NCI-H774 (cell line): ENCODE measurements around the gene TULP1.

Experiments used
- DNase-seq: peaks from one replicate; lab custom pipeline; 2025; lab: John Stamatoyannopoulos, UW

The TULP1 gene

DNA sequence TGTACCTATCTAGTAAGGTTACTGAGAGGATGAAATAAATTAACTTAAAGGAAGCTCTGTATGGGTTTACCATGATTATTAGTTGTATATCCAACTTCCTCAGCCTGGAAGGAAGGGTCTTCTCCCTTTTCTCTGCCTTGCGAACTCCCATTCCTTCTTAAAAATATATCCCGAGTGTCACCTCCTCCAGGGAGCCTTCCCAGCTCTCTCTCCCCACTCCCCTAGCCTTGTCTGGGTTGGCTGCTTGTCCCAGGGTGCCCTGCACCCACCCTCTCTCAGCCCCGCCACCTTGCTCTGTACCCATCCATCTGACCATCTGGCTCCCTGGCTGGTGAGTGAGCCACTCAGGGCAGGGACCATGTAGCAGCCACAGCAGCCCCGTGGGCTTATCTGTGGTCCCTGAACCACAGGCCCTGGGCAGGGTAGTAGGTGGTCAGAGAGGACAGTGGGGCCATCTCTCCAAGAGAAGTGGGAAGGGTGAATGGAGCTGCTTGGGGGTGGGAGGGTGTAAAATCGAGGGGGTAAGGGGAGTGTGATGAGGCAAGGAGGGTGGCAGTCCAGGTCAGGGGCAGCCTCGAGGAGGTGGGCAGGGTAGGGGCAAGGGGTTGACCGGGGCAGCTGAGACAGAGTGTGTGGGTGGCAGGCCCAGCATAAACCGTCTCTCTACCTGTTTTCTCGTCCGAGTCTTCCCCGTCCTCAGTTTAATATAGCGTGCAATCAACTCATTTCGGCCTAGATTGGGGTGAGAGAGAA is 28.6 kb downstream of the TULP1 start:
- no peak for DNase-seq

DNA sequence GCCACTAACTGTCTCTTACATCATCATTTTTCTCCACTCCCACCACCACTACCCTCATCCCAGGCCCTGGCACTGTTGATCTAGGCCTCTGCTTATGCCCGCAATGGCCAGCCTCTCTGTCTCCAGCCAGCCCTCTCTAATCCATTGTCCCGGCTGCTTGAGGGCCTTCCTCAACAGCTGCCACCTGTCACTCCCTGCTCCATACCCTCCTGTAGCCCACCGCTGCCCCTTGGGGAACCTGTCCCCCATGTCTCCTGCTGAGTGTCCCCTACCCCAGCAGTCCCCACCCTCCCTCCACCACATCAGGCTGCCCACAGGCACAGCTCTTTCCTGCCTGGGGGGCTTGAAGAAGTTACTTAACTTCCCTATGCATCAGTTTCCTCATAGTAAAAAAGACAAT is 29.2 kb downstream of the TULP1 start:
- DNase-seq: no peak

- no peak for DNase-seq
Measured at GRCh38 chr6:35483062-35483461, 29.6 kb downstream of the TULP1 start.

GRCh38 chr6:35481226-35481625 is 31.5 kb downstream of the TULP1 start:
- no peak for DNase-seq

GRCh38 chr6:35480176-35480575 is 32.5 kb downstream of the TULP1 start:
- DNase-seq: no peak

DNA sequence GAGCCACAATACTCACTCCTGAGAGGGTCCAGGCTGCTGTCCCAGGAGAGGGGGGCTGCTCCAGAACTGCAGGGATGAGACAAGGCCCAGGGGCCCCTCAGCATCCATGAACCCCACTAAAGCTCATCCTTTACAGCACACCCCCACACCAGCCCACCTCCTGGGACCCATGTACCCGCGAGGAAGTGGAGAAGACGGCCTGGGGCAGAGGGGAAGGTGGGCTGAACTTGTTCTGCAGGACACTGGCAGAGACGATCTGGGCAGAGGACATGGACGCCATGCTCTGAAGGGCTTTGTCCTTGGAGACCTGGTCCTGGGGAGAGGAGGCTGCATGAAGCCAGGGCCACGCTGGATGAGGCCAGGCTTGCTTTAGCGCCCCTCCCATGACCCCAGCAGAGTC is 34.4 kb downstream of the TULP1 start:
- DNase-seq: no peak

GRCh38 chr6:35477551-35478179 is 35.0 kb downstream of the TULP1 start:
- no peak for DNase-seq

DNA sequence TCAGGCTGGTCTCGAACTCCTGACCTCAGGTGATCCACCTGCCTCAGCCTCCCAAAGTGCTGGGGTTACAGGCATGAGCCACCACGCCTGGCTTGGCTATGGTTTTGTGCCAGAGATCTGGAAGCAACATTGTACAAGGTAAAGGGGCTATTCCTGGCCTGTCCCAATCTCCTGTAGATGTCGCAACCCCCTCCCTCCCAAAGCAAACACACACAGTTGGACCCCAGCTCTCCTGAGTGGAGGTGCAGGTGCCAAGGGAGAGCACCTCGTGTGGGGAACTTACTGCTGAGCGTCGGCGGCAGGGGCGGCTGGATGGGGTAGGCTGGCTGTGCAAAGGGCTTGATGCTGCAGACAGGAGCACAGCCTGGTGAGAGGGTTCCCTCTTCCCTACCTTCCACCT is 35.7 kb downstream of the TULP1 start:
- no peak for DNase-seq

DNA sequence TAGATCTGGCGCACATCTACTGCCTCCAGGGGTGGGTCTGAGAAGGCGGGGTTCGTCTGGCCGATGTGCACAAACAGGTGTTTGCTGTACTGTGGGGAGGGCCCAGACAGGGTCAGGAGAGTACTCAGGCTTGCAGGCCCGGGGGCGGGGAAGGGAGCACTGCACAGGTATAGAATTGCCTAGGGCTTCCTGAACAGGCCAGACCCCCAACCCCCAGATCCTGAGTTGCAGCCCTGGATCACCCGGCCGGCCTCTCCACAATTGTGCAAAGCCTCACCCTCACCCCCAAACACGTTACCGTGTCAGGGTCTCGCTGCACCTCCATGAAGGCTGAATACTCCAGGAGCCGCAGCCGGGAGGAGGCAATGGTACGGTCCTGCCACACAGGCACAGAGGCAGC is 36.7 kb downstream of the TULP1 start:
- no peak for DNase-seq

- DNase-seq: no peak
Measured at GRCh38 chr6:35475573-35475972, 37.1 kb downstream of the TULP1 start.

GRCh38 chr6:35474942-35475570 is 37.6 kb downstream of the TULP1 start:
- DNase-seq: no peak

- DNase-seq: no peak
Measured at GRCh38 chr6:35474131-35474941, 38.4 kb downstream of the TULP1 start.

DNA sequence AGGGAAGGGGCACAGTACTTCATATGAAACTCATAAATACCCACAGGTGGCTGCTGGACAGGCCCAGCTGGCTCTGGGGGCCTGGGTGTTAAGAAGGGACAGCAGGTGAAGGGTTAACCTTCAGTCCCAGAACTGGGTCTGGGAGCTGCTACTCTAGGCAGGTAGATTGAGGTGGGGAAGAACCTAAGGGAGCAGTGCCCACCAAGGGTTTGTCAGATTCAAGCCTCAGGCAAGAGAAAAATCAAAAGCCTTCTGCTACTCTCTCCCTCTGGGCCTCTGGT is 38.9 kb downstream of the TULP1 start:
- DNase-seq: no peak

GRCh38 chr6:35473075-35473849 is 39.4 kb downstream of the TULP1 start:
- DNase-seq: no peak

DNA sequence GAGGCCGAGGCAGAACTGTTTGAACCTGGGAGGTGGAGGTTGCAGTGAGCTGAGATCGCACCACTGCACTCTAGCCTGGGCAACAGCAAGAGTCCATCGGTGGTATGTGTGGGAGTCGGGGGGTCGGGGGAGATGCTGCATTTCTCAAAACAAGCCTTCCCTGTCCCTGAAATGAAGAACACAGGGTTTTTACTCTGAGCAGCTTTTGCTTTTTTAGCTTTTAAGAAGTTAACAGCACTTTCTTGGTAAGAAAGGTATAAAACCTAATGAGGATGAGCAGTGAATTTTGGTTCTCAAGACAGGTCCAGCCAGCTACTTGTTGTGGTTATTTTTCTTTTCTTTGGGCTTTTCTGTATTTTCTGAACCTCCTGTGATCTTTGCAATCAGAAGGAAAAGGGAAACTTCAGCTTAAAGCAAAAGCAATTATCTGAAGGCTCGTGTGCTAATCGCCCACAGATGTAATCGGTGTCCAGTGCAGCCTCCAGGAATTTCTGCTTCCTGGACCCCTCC is 40.8 kb downstream of the TULP1 start:
- DNase-seq: no peak

GRCh38 chr6:35470663-35471120 is 42.0 kb downstream of the TULP1 start:
- DNase-seq: no peak

- DNase-seq: no peak
Measured at GRCh38 chr6:35469751-35470662, 42.7 kb downstream of the TULP1 start.

DNA sequence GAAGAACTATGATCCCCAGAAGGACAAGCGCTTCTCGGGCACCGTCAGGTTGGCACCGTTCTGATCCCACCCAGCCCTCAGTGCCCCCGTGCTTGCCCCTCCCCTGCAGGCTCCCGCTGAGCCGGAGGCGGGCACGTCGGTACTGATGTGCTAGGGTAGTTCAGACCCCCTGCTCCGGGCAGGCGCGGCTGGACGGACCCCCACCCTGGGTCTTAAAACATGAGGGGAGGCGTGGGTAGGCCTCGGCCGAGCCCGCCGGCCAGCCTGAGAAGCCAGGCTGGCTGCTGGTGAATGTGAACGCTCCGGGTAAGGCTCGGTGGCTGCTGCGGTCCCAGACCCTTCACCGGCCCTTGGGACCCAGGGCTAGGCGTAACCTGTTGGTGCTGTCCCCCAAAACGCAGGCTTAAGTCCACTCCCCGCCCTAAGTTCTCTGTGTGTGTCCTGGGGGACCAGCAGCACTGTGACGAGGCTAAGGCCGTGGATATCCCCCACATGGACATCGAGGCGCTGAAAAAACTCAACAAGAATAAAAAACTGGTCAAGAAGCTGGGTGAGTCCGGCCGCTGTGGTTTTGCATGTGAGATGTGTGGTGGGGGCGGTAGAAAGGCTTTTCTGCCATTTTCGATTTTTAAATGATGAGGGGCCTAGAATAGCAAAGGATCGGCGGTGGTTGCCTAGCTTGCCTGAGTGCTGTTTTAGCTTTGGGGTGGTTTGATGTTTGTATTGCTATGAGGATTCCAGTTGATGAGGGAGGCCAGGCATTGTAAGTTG is 43.5 kb downstream of the TULP1 start:
- no peak for DNase-seq

DNA sequence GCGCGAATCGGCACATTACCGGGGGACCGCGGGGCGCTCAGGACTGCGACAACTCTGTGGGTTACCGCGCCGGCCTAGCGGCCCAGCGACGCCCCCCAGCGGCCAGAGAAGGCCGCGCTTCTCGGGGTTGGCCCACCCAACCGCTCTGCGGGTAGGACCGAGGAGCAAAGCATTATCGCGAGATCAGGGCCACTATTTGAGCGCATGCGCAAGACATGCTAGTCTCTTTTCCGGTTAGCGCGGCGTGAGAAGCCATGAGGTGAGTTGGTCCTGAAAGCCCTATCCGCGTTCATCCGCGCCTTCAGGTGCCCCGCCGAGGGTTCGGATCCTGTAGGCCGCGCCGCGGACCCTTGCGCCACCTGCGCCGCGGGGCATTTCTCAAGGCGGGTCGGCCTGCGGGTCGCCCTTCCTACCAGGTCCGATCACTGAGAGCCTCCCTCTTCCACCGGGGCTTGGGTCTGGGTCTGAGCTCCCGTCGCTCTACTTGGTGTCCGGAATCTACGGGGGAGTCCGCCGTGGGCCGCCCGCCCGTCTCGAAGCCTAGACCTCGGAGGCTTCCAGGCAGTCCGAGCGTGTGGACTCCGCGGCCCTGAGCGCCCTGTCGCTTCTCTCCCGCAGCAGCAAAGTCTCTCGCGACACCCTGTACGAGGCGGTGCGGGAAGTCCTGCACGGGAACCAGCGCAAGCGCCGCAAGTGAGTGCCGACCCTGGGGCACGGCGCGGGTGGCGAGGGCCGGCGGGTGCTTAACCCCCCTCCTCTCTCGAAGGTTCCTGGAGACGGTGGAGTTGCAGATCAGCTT is 44.3 kb downstream of the TULP1 start, which contains the start of gene RPL10A:
TSS of gene RPL10A (plus strand) at position 221 of the 799 bp plus-strand sequence. CDS start at position 255, 34 bp downstream.
- peak; percentile 95 for DNase-seq
